SK-N-SH (cell line): ENCODE results near the gene BORCS5. TPM values are rescaled to one million over a fixed set of nuclear protein-coding genes. Genes with fewer than 3 reads are reported as not detected.
"Not testable (repeated sequence)": the region's sequence is repeated elsewhere in the genome, so short reads cannot be mapped to it uniquely, and the experiment has no call there.

Experiments
- CTCF ChIA-PET: fragments of 300-600, 350-600 bp; formaldehyde crosslinking; extraction: SDS; loops from one replicate; lab custom pipeline; 2021; lab: Yijun Ruan, JAX
- POLR2A ChIA-PET: fragments of 350-600 bp; sonication (Branson Sonifier 250); formaldehyde crosslinking; extraction: SDS; loops from one replicate; lab custom pipeline; 2020; ENCODE audit warnings: antibody characterized with exemption, inconsistent platforms; lab: Yijun Ruan, JAX
- DNase-seq: peaks from one replicate; pipeline ENCODE4 v3.0.0; 2012
- H2AFZ ChIP-seq: fragments of 200-600 bp; sonication (generic); 2 replicates; pipeline ENCODE4 v1.8.1; 2016; ENCODE audit warnings: antibody characterized with exemption, mild to moderate bottlenecking, low read depth
- H3F3A ChIP-seq: fragments of 200-600 bp; sonication (generic); replicated peaks from 2 replicates; pipeline ENCODE3; 2016; ENCODE audit warnings: antibody characterized with exemption, mild to moderate bottlenecking; ENCODE audit not compliant: insufficient read depth
- H3K27ac ChIP-seq, 2 experiments: fragments of 200-500 bp in 1 of 2; fragments of 200-600 bp in 1 of 2; sonication (Bioruptor generic) in 1 of 2; sonication (generic), shearing (Covaris generic) in 1 of 2; 2 replicates each; pipeline versions ENCODE4 v1.5.1 to v1.6.1; 2014 to 2016; ENCODE audit warnings: low read depth in 2 of 2, inconsistent platforms in 1 of 2, low read length in 1 of 2, mild to moderate bottlenecking in 1 of 2, mixed read lengths in 1 of 2
- H3K27me3 ChIP-seq: fragments of 200-600 bp; sonication (generic), shearing (Covaris generic); 2 replicates; pipeline ENCODE4 v1.6.1; 2016; ENCODE audit warnings: mixed run types; ENCODE audit not compliant: insufficient read depth
- H3K36me3 ChIP-seq, 2 experiments: fragments of 200-500 bp in 1 of 2; fragments of 200-600 bp in 1 of 2; sonication (Bioruptor generic) in 1 of 2; sonication (generic) in 1 of 2; replicated peaks in 1 of 2; 2 replicates each; pipeline versions ENCODE3 to v1.5.1; 2014 to 2016; ENCODE audit warnings: low read length in 1 of 2, mild to moderate bottlenecking in 1 of 2; ENCODE audit not compliant: insufficient read depth in 2 of 2, control insufficient read depth in 1 of 2
- H3K4me1 ChIP-seq, 2 experiments: fragments of 200-500 bp in 1 of 2; fragments of 200-600 bp in 1 of 2; sonication (Bioruptor generic) in 1 of 2; sonication (generic), shearing (Covaris generic) in 1 of 2; 2 replicates each; pipeline versions ENCODE4 v1.5.1 to v1.6.1; 2014 to 2016; ENCODE audit warnings: low read depth in 1 of 2, low read length in 1 of 2, mixed run types in 1 of 2; ENCODE audit not compliant: insufficient read depth in 2 of 2, control insufficient read depth in 1 of 2
- H3K4me2 ChIP-seq: fragments of 200-600 bp; sonication (generic), shearing (Covaris generic); 2 replicates; pipeline ENCODE4 v1.6.1; 2017; ENCODE audit warnings: mixed run types
- H3K4me3 ChIP-seq, 2 experiments: fragments of 200-500 bp in 1 of 2; fragments of 200-600 bp in 1 of 2; sonication (Bioruptor generic) in 1 of 2; sonication (generic), shearing (Covaris generic) in 1 of 2; 2 replicates each; pipeline versions ENCODE4 v1.5.1 to v1.8.1; 2014 to 2016; ENCODE audit warnings: low read depth in 2 of 2, inconsistent platforms in 1 of 2, low read length in 1 of 2, mild to moderate bottlenecking in 1 of 2, mixed read lengths in 1 of 2, moderate library complexity in 1 of 2
- H3K79me2 ChIP-seq: fragments of 200-600 bp; sonication (generic); 2 replicates; pipeline ENCODE4 v1.8.1; 2017; ENCODE audit warnings: mild to moderate bottlenecking; ENCODE audit not compliant: insufficient read depth
- H3K9ac ChIP-seq: fragments of 200-600 bp; sonication (generic); 2 replicates; pipeline ENCODE4 v1.6.1; 2017; ENCODE audit warnings: mixed run types
- H3K9me2 ChIP-seq: fragments of 200-600 bp; sonication (generic); 2 replicates; pipeline ENCODE4 v1.6.1; 2017; ENCODE audit warnings: mixed run types
- H3K9me3 ChIP-seq: fragments of 200-600 bp; sonication (generic); 2 replicates; pipeline ENCODE4 v1.6.1; 2017; ENCODE audit warnings: mixed run types, mild to moderate bottlenecking, moderate library complexity
- H4K20me1 ChIP-seq: fragments of 200-600 bp; sonication (generic); 2 replicates; pipeline ENCODE4 v1.6.1; 2017; ENCODE audit warnings: mild to moderate bottlenecking, mixed run types; ENCODE audit not compliant: insufficient read depth
- FOSL2 ChIP-seq: IDR thresholded peaks from 2 replicates; pipeline ENCODE4 v1.4.0; 2012; ENCODE audit warnings: low read depth, mild to moderate bottlenecking, moderate library complexity, borderline replicate concordance
- JUND ChIP-seq: IDR thresholded peaks from 2 replicates; pipeline ENCODE4 v1.4.0; 2012
- MXI1 ChIP-seq: IDR thresholded peaks from 2 replicates; pipeline ENCODE4 v1.6.1; 2012; ENCODE audit warnings: mild to moderate bottlenecking, low read depth, low read length, improper control_type of control experiment
- RAD21 ChIP-seq: IDR thresholded peaks from 2 replicates; pipeline ENCODE4 v1.6.1; 2012; ENCODE audit warnings: mild to moderate bottlenecking, low read length
- RCOR1 ChIP-seq: fragments of 150-350 bp; IDR thresholded peaks from 2 replicates; pipeline ENCODE4 v1.6.1; 2017; ENCODE audit warnings: antibody characterized with exemption, low read length
- RXRA ChIP-seq: IDR thresholded peaks from 2 replicates; pipeline ENCODE4 v1.4.0; 2012; ENCODE audit warnings: low read depth, mild to moderate bottlenecking, borderline replicate concordance
- SIN3A ChIP-seq: IDR thresholded peaks from 2 replicates; pipeline ENCODE4 v1.6.1; 2012; ENCODE audit warnings: low read depth, mild to moderate bottlenecking, low read length, moderate library complexity, borderline replicate concordance
- WGBS: methylation state at CpG from one replicate; pipeline ENCODE4 v1.1.6; 2017; ENCODE audit warnings: low lambda C conversion rate; 5-methylcytosine and 5-hydroxymethylcytosine counted together
- polyA plus RNA-seq, 3 experiments: library from polyadenylated mRNA; depleted of rRNA; stranded (reverse); fragments of >200 nt; gene quantifications; 2 replicates each; pipeline ENCODE4 v1.2.3, GENCODE V29; 2012
- TF ChIP-seq, protein P1 (sequence below): fragments of 150-350 bp; IDR thresholded peaks from 2 replicates; pipeline ENCODE4 v1.6.1; 2016; ENCODE audit warnings: mild to moderate bottlenecking, low read depth, low read length

The BORCS5 gene
- polyA plus RNA-seq, 1 of the 3 experiments (the other 2 are of a cell fraction): 16.3 TPM

DNA sequence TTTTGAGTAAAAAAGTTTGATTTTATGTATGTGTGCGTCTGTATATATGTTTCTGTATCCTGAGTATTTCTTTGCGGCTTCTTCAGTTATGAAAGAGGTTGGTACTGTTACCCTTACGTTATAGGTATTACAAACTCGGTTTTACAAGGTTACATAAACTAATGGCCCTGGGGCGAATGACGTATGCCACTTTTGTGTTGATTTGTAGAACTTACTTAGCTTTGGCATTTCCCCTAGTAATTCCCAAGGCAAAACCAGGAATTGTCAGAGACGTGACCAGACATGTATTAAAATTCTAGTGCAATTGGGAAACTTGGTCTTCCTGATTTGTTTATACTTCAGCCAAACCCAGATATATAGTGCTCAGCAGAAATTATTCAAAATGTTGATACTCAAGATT lies 112.5 kb downstream of the BORCS5 start:
- WGBS: 98% methylated on average over 7 of the region's 7 CpGs
- Histone ChIP-seq H3K4me3 (no peak overlapping the region), H3K9me3 (no peaks in the 10 kb centered on the region), H3K4me1 (peaks cover 0 to 14% of the 10 kb centered on the region in 2 experiments; a peak in 1 of 4 replicates), H3K9ac (no peak overlapping the region), H3K27ac (no peak overlapping the region), H3F3A (no peaks in the 10 kb centered on the region), H3K4me2 (no peak overlapping the region), H3K79me2 (0 out of 2 replicates have a peak, but pooled peaks cover 3% of the 10 kb centered on the region), H3K36me3 (peaks cover 5 to 6% of the 10 kb centered on the region in 2 experiments), H4K20me1 (no peaks in the 10 kb centered on the region), H2AFZ (no peak overlapping the region), H3K9me2 (no peaks in the 10 kb centered on the region), H3K27me3 (no peaks in the 10 kb centered on the region)
- no peak for TF ChIP-seq RCOR1
- POLR2A ChIA-PET: no interaction called here
- CTCF ChIA-PET: no interaction called here
- DNase-seq: no peak

DNA sequence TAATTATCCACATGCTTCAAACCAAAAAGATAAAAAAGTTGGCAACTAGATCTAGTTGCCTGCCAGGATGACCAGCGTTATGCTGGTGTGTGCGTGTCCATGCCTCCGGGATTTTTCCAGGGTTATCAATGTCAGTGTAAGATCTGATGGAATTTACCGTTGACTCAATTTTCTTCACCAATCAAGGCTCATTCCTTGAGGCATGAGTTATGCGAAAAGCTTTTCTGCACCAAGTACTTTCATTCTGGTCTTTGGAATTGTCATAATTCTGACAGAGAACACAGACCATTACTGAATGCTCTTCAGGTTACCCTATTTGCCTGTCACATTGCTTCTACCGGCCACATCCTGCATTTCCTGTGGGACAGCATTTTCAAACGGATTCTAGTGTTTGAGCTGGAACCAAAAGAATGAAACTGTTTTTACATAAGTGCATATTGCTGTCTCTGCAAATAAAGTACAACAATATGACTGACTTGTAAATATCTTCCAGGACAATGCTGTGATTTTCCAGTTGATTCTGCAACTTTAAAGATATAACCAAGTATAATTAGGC lies 114.0 kb downstream of the BORCS5 start:
- Histone ChIP-seq H3K4me3 (no peak overlapping the region), H3K27ac (no peak overlapping the region), H3K4me2 (no peak overlapping the region), H4K20me1 (no peaks in the 10 kb centered on the region), H3K27me3 (no peaks in the 10 kb centered on the region), H3K9ac (no peak overlapping the region), H2AFZ (no peak overlapping the region), H3K4me1 (peaks cover 0 to 7% of the 10 kb centered on the region in 2 experiments; a peak in 1 of 4 replicates), H3K9me2 (no peaks in the 10 kb centered on the region), H3K9me3 (no peaks in the 10 kb centered on the region), H3K79me2 (0 out of 2 replicates have a peak, but pooled peaks cover 6% of the 10 kb centered on the region), H3F3A (no peaks in the 10 kb centered on the region), H3K36me3 (peaks cover 11 to 14% of the 10 kb centered on the region in 2 experiments)
- DNase-seq: no peak
- ChIA-PET POLR2A (no interaction called here), CTCF (interaction anchor here (0.6 kb wide), 1 partner anchor 73 kb away, joined by 3 read pairs; no protein-coding TSS in a partner anchor)
- 91% methylated on average over 7 of the region's 7 CpGs for WGBS
- TF ChIP-seq RAD21: no peak
- TF ChIP-seq JUND: no peak
- TF ChIP-seq SIN3A: no peak
- TF ChIP-seq RXRA: no peak
- no peak for TF ChIP-seq FOSL2
- no peak for TF ChIP-seq MXI1
- TF ChIP-seq, protein P1, sequence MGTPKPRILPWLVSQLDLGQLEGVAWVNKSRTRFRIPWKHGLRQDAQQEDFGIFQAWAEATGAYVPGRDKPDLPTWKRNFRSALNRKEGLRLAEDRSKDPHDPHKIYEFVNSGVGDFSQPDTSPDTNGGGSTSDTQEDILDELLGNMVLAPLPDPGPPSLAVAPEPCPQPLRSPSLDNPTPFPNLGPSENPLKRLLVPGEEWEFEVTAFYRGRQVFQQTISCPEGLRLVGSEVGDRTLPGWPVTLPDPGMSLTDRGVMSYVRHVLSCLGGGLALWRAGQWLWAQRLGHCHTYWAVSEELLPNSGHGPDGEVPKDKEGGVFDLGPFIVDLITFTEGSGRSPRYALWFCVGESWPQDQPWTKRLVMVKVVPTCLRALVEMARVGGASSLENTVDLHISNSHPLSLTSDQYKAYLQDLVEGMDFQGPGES: no peak
- TF ChIP-seq, all 33 proteins: peak for 0

DNA sequence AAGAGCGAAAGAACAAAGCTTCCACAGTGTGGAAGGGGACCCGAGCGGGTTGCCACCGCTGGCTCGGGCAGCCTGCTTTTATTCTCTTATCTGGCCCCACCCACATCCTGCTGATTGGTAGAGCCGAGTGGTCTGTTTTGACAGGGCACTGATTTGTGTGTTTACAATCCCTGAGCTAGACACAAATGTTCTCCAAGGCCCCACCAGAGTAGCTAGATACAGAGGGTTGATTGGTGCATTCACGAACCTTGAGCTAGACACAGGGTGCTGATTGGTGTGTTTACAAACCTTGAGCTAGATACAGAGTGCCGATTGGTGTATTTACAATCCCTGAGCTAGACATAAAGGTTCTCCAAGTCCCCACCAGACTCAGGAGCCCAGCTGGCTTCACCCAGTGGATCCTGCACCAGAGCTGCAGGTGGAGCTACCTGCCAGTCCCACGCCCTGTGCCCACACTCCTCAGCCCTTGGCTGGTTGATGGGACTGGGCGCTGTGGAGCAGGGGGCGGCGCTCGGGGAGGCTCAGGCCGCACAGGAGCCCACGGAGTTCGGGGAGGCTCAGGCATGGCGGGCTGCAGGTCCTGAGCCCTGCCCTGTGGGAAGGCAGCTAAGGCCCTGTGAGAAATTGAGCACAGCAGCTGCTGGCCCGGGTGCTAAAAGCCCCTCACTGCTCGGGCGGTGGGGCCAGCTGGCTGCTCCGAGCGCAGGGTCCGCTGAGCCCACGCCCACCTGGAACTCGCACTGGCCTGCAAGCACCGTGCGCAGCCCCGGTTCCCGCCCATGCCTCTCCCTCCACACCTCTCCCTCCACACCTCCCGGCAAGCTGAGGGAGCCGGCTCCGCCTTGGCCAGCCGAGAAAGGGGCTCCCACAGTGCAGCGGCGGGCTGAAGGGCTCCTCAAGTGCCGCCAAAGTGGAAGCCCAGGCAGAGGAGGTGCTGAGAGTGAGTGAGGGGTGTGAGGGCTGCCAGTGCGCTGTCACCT lies 115.4 kb downstream of the BORCS5 start:
- H2AFZ ChIP-seq, H3K27ac ChIP-seq, DNase-seq, H3F3A ChIP-seq, H3K4me2 ChIP-seq, H4K20me1 ChIP-seq, H3K27me3 ChIP-seq, H3K4me3 ChIP-seq, H3K9ac ChIP-seq, H3K9me3 ChIP-seq, H3K4me1 ChIP-seq, H3K79me2 ChIP-seq, H3K9me2 ChIP-seq, POLR2A ChIA-PET: not testable (repeated sequence)
- peaks cover 26 to 28% of the 10 kb centered on the region in 2 experiments for H3K36me3 ChIP-seq
- WGBS: 89% methylated on average over 16 of the region's 37 CpGs
- CTCF ChIA-PET: interaction anchor here (1.2 kb wide), 1 partner anchor 10 kb away, joined by 4 read pairs; no protein-coding TSS in a partner anchor
